Keratinocyte (primary cell): ENCODE measurements around the gene HINT1.

Experiments used
- EZH2 ChIP-seq: IDR thresholded peaks from one replicate; pipeline ENCODE4 v1.6.1; 2012; ENCODE audit warnings: inconsistent platforms, mild to moderate bottlenecking, low read length, moderate library complexity
- TF ChIP-seq, protein P1 (sequence below), 3 experiments: IDR thresholded peaks in 1 of 3; conservative IDR thresholded peaks in 1 of 3; optimal IDR thresholded peaks in 1 of 3; 2 replicates in 2 of 3; 3 replicates in 1 of 3; pipeline versions ENCODE3 to v1.5.1; 2011; ENCODE audit warnings: low read length in 3 of 3, mild to moderate bottlenecking in 3 of 3, moderate library complexity in 2 of 3, control low read depth in 1 of 3, inconsistent platforms in 1 of 3; ENCODE audit not compliant: insufficient read depth in 2 of 3; ENCODE audit errors: extremely low read depth in 1 of 3

DNA sequence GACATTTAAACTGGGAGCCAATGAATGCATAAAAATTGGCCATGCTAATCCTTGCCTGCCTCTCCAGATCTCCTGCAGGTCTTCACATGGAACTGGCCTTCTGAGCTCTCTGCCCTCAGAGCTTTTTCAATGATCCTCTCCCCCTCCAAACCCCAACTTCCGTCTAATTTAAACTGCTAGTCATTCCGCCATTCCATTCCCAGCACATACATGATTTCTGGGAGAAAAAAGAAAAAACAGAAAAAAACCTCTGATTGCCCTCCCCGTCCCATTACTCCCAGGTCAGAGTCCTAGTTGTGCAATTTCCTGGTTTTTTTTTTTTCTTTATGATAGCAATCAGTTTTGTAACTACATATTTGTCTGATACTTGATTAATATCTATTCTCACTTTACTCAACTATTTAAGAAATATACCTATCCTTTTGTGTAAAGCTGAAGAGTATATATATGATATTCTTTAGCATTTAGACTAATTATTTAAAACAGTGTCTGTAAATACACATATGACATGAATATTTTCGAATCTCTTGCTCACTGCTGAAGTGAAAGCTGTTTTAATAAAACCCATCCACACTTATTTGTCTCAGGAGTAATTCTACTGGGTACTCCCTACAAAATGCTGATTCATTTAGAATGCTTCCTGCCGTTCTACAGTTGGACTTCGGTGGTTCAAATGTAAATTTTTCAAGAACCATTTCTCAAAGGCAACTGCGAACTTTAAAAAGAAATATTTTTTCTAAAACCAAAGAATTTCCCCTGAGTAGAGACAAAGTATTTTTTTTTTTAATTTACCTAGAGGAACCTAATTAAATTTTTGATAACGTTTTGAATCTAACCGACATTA is 1.6 kb downstream of the HINT1 start:
- TF ChIP-seq, protein P1, sequence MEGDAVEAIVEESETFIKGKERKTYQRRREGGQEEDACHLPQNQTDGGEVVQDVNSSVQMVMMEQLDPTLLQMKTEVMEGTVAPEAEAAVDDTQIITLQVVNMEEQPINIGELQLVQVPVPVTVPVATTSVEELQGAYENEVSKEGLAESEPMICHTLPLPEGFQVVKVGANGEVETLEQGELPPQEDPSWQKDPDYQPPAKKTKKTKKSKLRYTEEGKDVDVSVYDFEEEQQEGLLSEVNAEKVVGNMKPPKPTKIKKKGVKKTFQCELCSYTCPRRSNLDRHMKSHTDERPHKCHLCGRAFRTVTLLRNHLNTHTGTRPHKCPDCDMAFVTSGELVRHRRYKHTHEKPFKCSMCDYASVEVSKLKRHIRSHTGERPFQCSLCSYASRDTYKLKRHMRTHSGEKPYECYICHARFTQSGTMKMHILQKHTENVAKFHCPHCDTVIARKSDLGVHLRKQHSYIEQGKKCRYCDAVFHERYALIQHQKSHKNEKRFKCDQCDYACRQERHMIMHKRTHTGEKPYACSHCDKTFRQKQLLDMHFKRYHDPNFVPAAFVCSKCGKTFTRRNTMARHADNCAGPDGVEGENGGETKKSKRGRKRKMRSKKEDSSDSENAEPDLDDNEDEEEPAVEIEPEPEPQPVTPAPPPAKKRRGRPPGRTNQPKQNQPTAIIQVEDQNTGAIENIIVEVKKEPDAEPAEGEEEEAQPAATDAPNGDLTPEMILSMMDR (optimal IDR thresholded peaks at IDR 0.05 in 1 of 3, IDR thresholded peaks at IDR 0.05 in 1 of 3, conservative IDR thresholded peaks at IDR 0.05 in 1 of 3; ENCODE audit: extremely low read depth in 1 of 3, insufficient read depth in 2 of 3, low read length in 3 of 3), result no peak
- TF ChIP-seq EZH2, result no peak
